ENCODE results near the gene LRRC53. TPM values are rescaled to one million over a fixed set of nuclear protein-coding genes. Genes with fewer than 3 reads are reported as not detected.

LRRC53 gene
- total and polyA plus RNA-seq, 2 donors (not counting 1 experiment from before 2014, with no cell fraction given) = not detected

GRCh38 chr1:74496669-74497068 lies 15.7 kb downstream of the LRRC53 start:
- Mint-ChIP-seq H3K4me3 (no peak overlapping the region), H3K4me1 (no peaks in the 10 kb centered on the region), H3K9me3 (ENCODE audit: insufficient read depth) (no peaks in the 10 kb centered on the region), H3K27ac (no peak overlapping the region), H3K27me3 (peaks cover 4% of the 10 kb centered on the region)
- H3K27me3 ChIP-seq (replicated peaks in 1 of 4; ENCODE audit: control extremely low read depth in 1 of 4, control insufficient read depth in 3 of 4, insufficient read depth in 4 of 4, low read length in 3 of 4) = no peaks in the 10 kb centered on the region
- H3K4me2 ChIP-seq (replicated peaks; ENCODE audit: low read depth, low read length, poor library complexity, severe bottlenecking) = no peak overlapping the region
- ChIA-PET CTCF (no interaction called here), POLR2A (no interaction called here)
- H3K79me2 ChIP-seq (ENCODE audit: control insufficient read depth, insufficient read depth, low read length) = no peaks in the 10 kb centered on the region
- no peak overlapping the region for H2AFZ ChIP-seq (ENCODE audit: insufficient read depth, low read depth, low read length, poor library complexity, severe bottlenecking)
- TF ChIP-seq CTCF (IDR thresholded peaks at IDR 0.05) = no peak
- no peak for TF ChIP-seq EZH2 (IDR thresholded peaks at IDR 0.05; ENCODE audit: borderline replicate concordance, insufficient read depth, low read depth, low read length, poor library complexity, severe bottlenecking)
- H3K4me1 ChIP-seq (ENCODE audit: control insufficient read depth in 2 of 2, insufficient read depth in 2 of 2, low read length in 2 of 2) = no peaks in the 10 kb centered on the region
- no peak overlapping the region for H3K4me3 ChIP-seq (ENCODE audit: control extremely low read depth in 1 of 5, extremely low read depth in 1 of 5, insufficient read depth in 1 of 5, low read depth in 2 of 5, low read length in 4 of 5)
- no peaks in the 10 kb centered on the region for H3K36me3 ChIP-seq (replicated peaks in 1 of 2; ENCODE audit: control extremely low read depth in 1 of 2, control insufficient read depth in 1 of 2, extremely low read depth in 1 of 2, insufficient read depth in 2 of 2, low read length in 1 of 2)
- ATAC-seq (ENCODE audit: low read depth) = no peak
- no peak overlapping the region for H3K9ac ChIP-seq (ENCODE audit: low read length)
- no peaks in the 10 kb centered on the region for H4K20me1 ChIP-seq (ENCODE audit: control insufficient read depth, insufficient read depth, low read length, poor library complexity, severe bottlenecking)
- H3K9me3 ChIP-seq (ENCODE audit: control extremely low read depth in 1 of 3, control insufficient read depth in 2 of 3, insufficient read depth in 1 of 3, low read length in 2 of 3) = no peaks in the 10 kb centered on the region
- intact Hi-C loops (cut with micrococcal nuclease) = no loop called here
- H3K27ac ChIP-seq (ENCODE audit: low read length in 2 of 2) = no peak overlapping the region
- DNase-seq = no peak

GRCh38 chr1:74486036-74486435 lies 26.4 kb downstream of the LRRC53 start:
- ChIA-PET CTCF (interaction anchor here (1.5 kb wide), 1 partner anchor 13 kb away, joined by 4 read pairs; no protein-coding TSS in a partner anchor), POLR2A (no interaction called here)
- no peak for DNase-seq
- no peaks in the 10 kb centered on the region for H3K9me3 Mint-ChIP-seq (ENCODE audit: insufficient read depth)
- Histone ChIP-seq H3K4me1 (ENCODE audit: control insufficient read depth in 2 of 2, insufficient read depth in 2 of 2, low read length in 2 of 2) (no peaks in the 10 kb centered on the region), H3K4me2 (replicated peaks; ENCODE audit: low read depth, low read length, poor library complexity, severe bottlenecking) (no peak overlapping the region), H3K79me2 (ENCODE audit: control insufficient read depth, insufficient read depth, low read length) (no peaks in the 10 kb centered on the region), H3K27ac (ENCODE audit: low read length in 2 of 2) (no peak overlapping the region), H3K4me3 (ENCODE audit: control extremely low read depth in 1 of 5, extremely low read depth in 1 of 5, insufficient read depth in 1 of 5, low read depth in 2 of 5, low read length in 4 of 5) (no peak overlapping the region), H3K9me3 (ENCODE audit: control extremely low read depth in 1 of 3, control insufficient read depth in 2 of 3, insufficient read depth in 1 of 3, low read length in 2 of 3) (no peaks in the 10 kb centered on the region), H3K9ac (ENCODE audit: low read length) (no peak overlapping the region), H4K20me1 (ENCODE audit: control insufficient read depth, insufficient read depth, low read length, poor library complexity, severe bottlenecking) (no peaks in the 10 kb centered on the region), H2AFZ (ENCODE audit: insufficient read depth, low read depth, low read length, poor library complexity, severe bottlenecking) (no peak overlapping the region), H3K27me3 (replicated peaks in 1 of 4; ENCODE audit: control extremely low read depth in 1 of 4, control insufficient read depth in 3 of 4, insufficient read depth in 4 of 4, low read length in 3 of 4) (no peaks in the 10 kb centered on the region), H3K36me3 (replicated peaks in 1 of 2; ENCODE audit: control extremely low read depth in 1 of 2, control insufficient read depth in 1 of 2, extremely low read depth in 1 of 2, insufficient read depth in 2 of 2, low read length in 1 of 2) (no peaks in the 10 kb centered on the region)
- no peak overlapping the region for H3K4me3 Mint-ChIP-seq
- intact Hi-C loops (cut with micrococcal nuclease) = no loop called here
- ATAC-seq (ENCODE audit: low read depth) = no peak
- no peak for TF ChIP-seq EZH2 (IDR thresholded peaks at IDR 0.05; ENCODE audit: borderline replicate concordance, insufficient read depth, low read depth, low read length, poor library complexity, severe bottlenecking)
- no peak for TF ChIP-seq CTCF (IDR thresholded peaks at IDR 0.05)
- H3K27ac Mint-ChIP-seq = no peak overlapping the region
- no CpG with 5 or more reads among the region's 1 CpG for WGBS (ENCODE audit: insufficient coverage)
- H3K27me3 Mint-ChIP-seq = peaks cover 4% of the 10 kb centered on the region
- H3K4me1 Mint-ChIP-seq = no peaks in the 10 kb centered on the region
